A549 (cell line): ENCODE measurements around the gene DENND6B. TPM values are rescaled to one million over a fixed set of nuclear protein-coding genes. Genes with fewer than 3 reads are reported as not detected.

Experiments
- ATAC-seq, 2 experiments: fragments of 200-7000 bp in 1 of 2; fragments of >200 bp in 1 of 2; cut with Nextera tagmentation in 1 of 2; cut with Tn5 transposase in 1 of 2; 3 replicates each; pipeline versions ENCODE4 v1.8.0 to v1.9.1; 2018 to 2020; ENCODE audit warnings: mild to moderate bottlenecking in 1 of 2, moderate library complexity in 1 of 2
- CTCF ChIA-PET: fragments of 300-600 bp; sonication (Branson Sonifier 250); formaldehyde crosslinking; extraction: SDS; loops from one replicate; lab custom pipeline; 2021; ENCODE audit warnings: antibody characterized with exemption, inconsistent platforms; lab: Yijun Ruan, JAX
- POLR2A ChIA-PET: fragments of 350-600 bp; formaldehyde crosslinking; extraction: SDS; loops from one replicate; lab custom pipeline; 2021; ENCODE audit warnings: antibody characterized with exemption, inconsistent platforms; lab: Yijun Ruan, JAX
- DNase-seq, 2 experiments: peaks; one replicate each; pipeline versions ENCODE4 v3.0.0 to v3.0.0-alpha.2; 2011 to 2016; ENCODE audit warnings: low read depth in 1 of 2, low spot score in 1 of 2
- FAIRE-seq: peaks from 2 replicates; lab custom pipeline; 2011; peaks lifted over from hg19 to GRCh38; lab: Jason Lieb, UNC
- H3K27ac ChIP-seq, 2 experiments: fragments of >200 bp; sonication (Bioruptor Twin); formaldehyde crosslinking; 3 replicates each; pipeline ENCODE4 v1.5.1; 2016 to 2017
- H3K4me1 ChIP-seq: fragments of >200 bp; sonication (Bioruptor Twin); formaldehyde crosslinking; 3 replicates; pipeline ENCODE4 v1.6.1; 2016
- H3K4me2 ChIP-seq: fragments of >200 bp; sonication (Bioruptor Twin); formaldehyde crosslinking; 3 replicates; pipeline ENCODE4 v1.6.1; 2016
- H3K4me3 ChIP-seq: fragments of >200 bp; sonication (Bioruptor Twin); formaldehyde crosslinking; 3 replicates; pipeline ENCODE4 v1.5.1; 2016
- H3K9me3 ChIP-seq: fragments of >200 bp; sonication (Bioruptor Twin); formaldehyde crosslinking; 3 replicates; pipeline ENCODE4 v1.6.1; 2016
- BCL3 ChIP-seq: fragments of >200 bp; sonication (Bioruptor Twin); formaldehyde crosslinking; IDR thresholded peaks from 3 replicates; pipeline ENCODE4 v1.6.1; 2016
- CBX2 ChIP-seq: fragments of 200-600 bp; sonication (generic); IDR thresholded peaks from 2 replicates; pipeline ENCODE4 v1.6.1; 2016; ENCODE audit warnings: low read depth, mild to moderate bottlenecking, borderline replicate concordance
- CBX8 ChIP-seq: fragments of 200-600 bp; sonication (generic); IDR thresholded peaks from 2 replicates; pipeline ENCODE4 v1.6.1; 2016
- CHD2 ChIP-seq: fragments of 150-350 bp; IDR thresholded peaks from 2 replicates; pipeline ENCODE4 v1.6.1; 2014; ENCODE audit warnings: low read length; ENCODE audit not compliant: partially characterized antibody
- CHD4 ChIP-seq: fragments of 200-600 bp; sonication (generic); IDR thresholded peaks from 2 replicates; pipeline ENCODE4 v1.6.1; 2016; ENCODE audit warnings: antibody characterized with exemption, mild to moderate bottlenecking, borderline replicate concordance
- EHMT2 ChIP-seq: fragments of 200-600 bp; sonication (generic); IDR thresholded peaks from 2 replicates; pipeline ENCODE4 v1.6.1; 2016; ENCODE audit warnings: antibody characterized with exemption, low read depth, mild to moderate bottlenecking, moderate library complexity
- EP300 ChIP-seq, 2 experiments: fragments of >200 bp; sonication (Bioruptor Twin); formaldehyde crosslinking; IDR thresholded peaks; 2 replicates in 1 of 2; 3 replicates in 1 of 2; pipeline ENCODE4 v1.6.1; 2016 to 2017
- FOXS1 ChIP-seq: fragments of 250-450 bp; sonication (Bioruptor Pico); IDR thresholded peaks from 2 replicates; pipeline ENCODE4 v1.5.0; 2020; ENCODE audit warnings: mild to moderate bottlenecking, moderate library complexity
- GATA3 ChIP-seq: IDR thresholded peaks from 2 replicates; pipeline ENCODE4 v1.6.1; 2012; ENCODE audit warnings: borderline replicate concordance
- HES2 ChIP-seq: fragments of >200 bp; sonication (Bioruptor Twin); formaldehyde crosslinking; IDR thresholded peaks from 2 replicates; pipeline ENCODE4 v1.6.1; 2016
- HOXA7 ChIP-seq: fragments of 250-450 bp; sonication (Bioruptor Pico); IDR thresholded peaks from 2 replicates; pipeline ENCODE4 v1.5.0; 2020; ENCODE audit warnings: mild to moderate bottlenecking, moderate library complexity
- JUN ChIP-seq, 2 experiments: fragments of >200 bp; sonication (Bioruptor Twin); formaldehyde crosslinking; IDR thresholded peaks; 2 replicates in 1 of 2; 3 replicates in 1 of 2; pipeline ENCODE4 v1.6.1; 2016 to 2017
- JUNB ChIP-seq: fragments of >200 bp; sonication (Bioruptor Twin); formaldehyde crosslinking; IDR thresholded peaks from 2 replicates; pipeline ENCODE4 v1.6.1; 2016
- KDM5A ChIP-seq: fragments of 200-600 bp; sonication (generic); IDR thresholded peaks from 2 replicates; pipeline ENCODE4 v1.6.1; 2016; ENCODE audit warnings: antibody characterized with exemption, mild to moderate bottlenecking
- MAFK ChIP-seq: fragments of 450-650 bp; IDR thresholded peaks from 2 replicates; pipeline ENCODE4 v1.6.1; 2014; ENCODE audit not compliant: partially characterized antibody
- NPAS2 ChIP-seq: fragments of 250-450 bp; sonication (Bioruptor Pico); IDR thresholded peaks from 2 replicates; pipeline ENCODE4 v1.8.0; 2022; ENCODE audit warnings: mild to moderate bottlenecking, moderate library complexity, borderline replicate concordance
- PBX3 ChIP-seq: IDR thresholded peaks from 2 replicates; pipeline ENCODE4 v1.6.1; 2012
- PHF8 ChIP-seq: fragments of 200-600 bp; sonication (generic); IDR thresholded peaks from 2 replicates; pipeline ENCODE4 v1.6.1; 2016; ENCODE audit warnings: low read depth, mild to moderate bottlenecking, antibody characterized with exemption, moderate library complexity, borderline replicate concordance
- POLR2A ChIP-seq: IDR thresholded peaks from 2 replicates; pipeline ENCODE4 v1.6.1; 2012; ENCODE audit warnings: mild to moderate bottlenecking, low read length
- POLR2AphosphoS2 ChIP-seq: conservative IDR thresholded peaks from 2 replicates; pipeline ENCODE4 v1.6.1; 2012; ENCODE audit warnings: low read length, improper control_type of control experiment, inconsistent platforms
- RNF2 ChIP-seq: fragments of 200-600 bp; sonication (generic); IDR thresholded peaks from 2 replicates; pipeline ENCODE4 v1.6.1; 2016; ENCODE audit warnings: low read depth, mild to moderate bottlenecking, antibody characterized with exemption, moderate library complexity, borderline replicate concordance
- SREBF2 ChIP-seq: fragments of 450-650 bp; IDR thresholded peaks from 2 replicates; pipeline ENCODE4 v1.6.1; 2014; ENCODE audit warnings: mild to moderate bottlenecking, moderate library complexity
- TP53 ChIP-seq: fragments of 250-450 bp; sonication (Bioruptor Pico); IDR thresholded peaks from 2 replicates; pipeline ENCODE4 v1.5.0; 2021; ENCODE audit warnings: mild to moderate bottlenecking, moderate library complexity
- ZC3H11A ChIP-seq: fragments of 450-650 bp; IDR thresholded peaks from 2 replicates; pipeline ENCODE4 v1.6.1; 2014; ENCODE audit warnings: antibody characterized with exemption, mild to moderate bottlenecking
- ZNF302 ChIP-seq: fragments of 250-450 bp; sonication (Bioruptor Pico); IDR thresholded peaks from 2 replicates; pipeline ENCODE4 v1.9.0; 2021; ENCODE audit warnings: inconsistent platforms, mild to moderate bottlenecking, moderate library complexity
- WGBS: methylation state at CpG from one replicate; pipeline ENCODE4 v1.1.6; 2017; ENCODE audit errors: missing lambda C conversion rate; 5-methylcytosine and 5-hydroxymethylcytosine counted together
- polyA plus RNA-seq, 4 experiments: library from polyadenylated mRNA; depleted of rRNA in 3 of 4; stranded (reverse); fragments of >200 nt; fragmentation: RNase III in 1 of 4; extraction: RNeasy Plus Mini Kit Qiagen cat#74134 plus additional on column Dnase treatment in 1 of 4; gene quantifications; 2 replicates in 3 of 4; 3 replicates in 1 of 4; pipeline ENCODE4 v1.2.3, GENCODE V29; 2011 to 2017
- TF ChIP-seq, protein P1 (sequence below): IDR thresholded peaks from 2 replicates; pipeline ENCODE4 v1.6.1; 2012; ENCODE audit warnings: low read depth, borderline replicate concordance
- TF ChIP-seq, protein P2 (sequence below): fragments of >200 bp; sonication (Bioruptor Twin); formaldehyde crosslinking; IDR thresholded peaks from 3 replicates; pipeline ENCODE4 v1.5.1; 2016
- TF ChIP-seq, protein P3 (sequence below): fragments of 450-650 bp; IDR thresholded peaks from 2 replicates; pipeline ENCODE4 v1.6.1; 2014; ENCODE audit warnings: antibody characterized with exemption

Gene DENND6B
- polyA plus RNA-seq, 2 of the 4 experiments (the other 2 are of a cell fraction) = 1.6 to 1.9 TPM

GRCh38 chr22:50347157-50347556, 20.3 kb upstream of the DENND6B start:
- TF ChIP-seq HOXA7 (CRISPR knock-in tag) (no peak), POLR2A (no peak), TP53 (CRISPR knock-in tag) (no peak), RNF2 (no peak), FOXS1 (CRISPR knock-in tag) (no peak), KDM5A (no peak), EHMT2 (no peak), NPAS2 (CRISPR knock-in tag) (no peak), CHD2 (no peak), BCL3 (no peak), CBX2 (no peak), JUN (IDR thresholded peaks at IDR 0.05) (no peak), GATA3 (no peak), ZNF302 (CRISPR knock-in tag) (no peak)
- TF ChIP-seq, protein P1, sequence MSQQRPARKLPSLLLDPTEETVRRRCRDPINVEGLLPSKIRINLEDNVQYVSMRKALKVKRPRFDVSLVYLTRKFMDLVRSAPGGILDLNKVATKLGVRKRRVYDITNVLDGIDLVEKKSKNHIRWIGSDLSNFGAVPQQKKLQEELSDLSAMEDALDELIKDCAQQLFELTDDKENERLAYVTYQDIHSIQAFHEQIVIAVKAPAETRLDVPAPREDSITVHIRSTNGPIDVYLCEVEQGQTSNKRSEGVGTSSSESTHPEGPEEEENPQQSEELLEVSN = no peak
- TF ChIP-seq, protein P2, sequence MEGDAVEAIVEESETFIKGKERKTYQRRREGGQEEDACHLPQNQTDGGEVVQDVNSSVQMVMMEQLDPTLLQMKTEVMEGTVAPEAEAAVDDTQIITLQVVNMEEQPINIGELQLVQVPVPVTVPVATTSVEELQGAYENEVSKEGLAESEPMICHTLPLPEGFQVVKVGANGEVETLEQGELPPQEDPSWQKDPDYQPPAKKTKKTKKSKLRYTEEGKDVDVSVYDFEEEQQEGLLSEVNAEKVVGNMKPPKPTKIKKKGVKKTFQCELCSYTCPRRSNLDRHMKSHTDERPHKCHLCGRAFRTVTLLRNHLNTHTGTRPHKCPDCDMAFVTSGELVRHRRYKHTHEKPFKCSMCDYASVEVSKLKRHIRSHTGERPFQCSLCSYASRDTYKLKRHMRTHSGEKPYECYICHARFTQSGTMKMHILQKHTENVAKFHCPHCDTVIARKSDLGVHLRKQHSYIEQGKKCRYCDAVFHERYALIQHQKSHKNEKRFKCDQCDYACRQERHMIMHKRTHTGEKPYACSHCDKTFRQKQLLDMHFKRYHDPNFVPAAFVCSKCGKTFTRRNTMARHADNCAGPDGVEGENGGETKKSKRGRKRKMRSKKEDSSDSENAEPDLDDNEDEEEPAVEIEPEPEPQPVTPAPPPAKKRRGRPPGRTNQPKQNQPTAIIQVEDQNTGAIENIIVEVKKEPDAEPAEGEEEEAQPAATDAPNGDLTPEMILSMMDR = no peak
- FAIRE-seq = no peak
- no peak for DNase-seq
- WGBS = 93% methylated on average over 8 of the region's 8 CpGs
- Histone ChIP-seq H3K9me3 (no peaks in the 10 kb centered on the region), H3K4me2 (no peak overlapping the region), H3K4me1 (no peaks in the 10 kb centered on the region), H3K4me3 (no peak overlapping the region), H3K27ac (no peak overlapping the region)
- no peak for ATAC-seq
- ChIA-PET CTCF (no interaction called here), POLR2A (no interaction called here)

DNA sequence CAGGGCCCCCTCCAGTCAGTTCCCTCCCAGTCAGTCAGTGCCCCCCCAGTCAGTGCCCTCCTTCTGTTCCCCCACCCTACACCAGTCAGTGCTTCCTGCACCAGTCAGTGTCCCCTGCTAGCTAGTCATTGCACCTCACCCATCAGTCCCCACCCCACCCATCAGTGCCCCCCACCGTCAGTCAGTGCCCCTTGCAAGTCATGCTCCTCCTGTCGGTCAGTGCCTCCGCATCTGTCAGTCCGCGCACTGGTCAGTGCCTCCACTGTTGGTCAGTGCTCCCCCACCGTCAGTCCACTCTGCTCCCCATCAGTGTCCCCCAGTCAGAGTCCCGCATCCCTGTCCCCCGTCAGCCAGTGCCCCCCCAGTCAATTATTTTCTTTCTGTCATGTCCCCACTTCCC, 19.7 kb upstream of the DENND6B start:
- Histone ChIP-seq H3K4me2 (no peak overlapping the region), H3K9me3 (no peaks in the 10 kb centered on the region), H3K27ac (no peak overlapping the region), H3K4me3 (no peak overlapping the region), H3K4me1 (no peaks in the 10 kb centered on the region)
- 74% methylated on average over 2 of the region's 8 CpGs for WGBS
- FAIRE-seq (no peak), DNase-seq (no peak), ATAC-seq (no peak)
- POLR2A ChIA-PET = no interaction called here
- TF ChIP-seq MAFK (no peak), CBX8 (no peak), ZC3H11A (no peak), JUNB (no peak)
- CTCF ChIA-PET = no interaction called here

GRCh38 chr22:50343541-50343935, 16.7 kb upstream of the DENND6B start:
- ATAC-seq = no peak
- TF ChIP-seq, protein P1 = no peak
- TF ChIP-seq CHD4 = no peak
- no peak for TF ChIP-seq SREBF2
- no peak for TF ChIP-seq KDM5A
- no peak for TF ChIP-seq POLR2AphosphoS2
- no peak for TF ChIP-seq EP300 (IDR thresholded peaks at IDR 0.05)
- TF ChIP-seq, protein P3, sequence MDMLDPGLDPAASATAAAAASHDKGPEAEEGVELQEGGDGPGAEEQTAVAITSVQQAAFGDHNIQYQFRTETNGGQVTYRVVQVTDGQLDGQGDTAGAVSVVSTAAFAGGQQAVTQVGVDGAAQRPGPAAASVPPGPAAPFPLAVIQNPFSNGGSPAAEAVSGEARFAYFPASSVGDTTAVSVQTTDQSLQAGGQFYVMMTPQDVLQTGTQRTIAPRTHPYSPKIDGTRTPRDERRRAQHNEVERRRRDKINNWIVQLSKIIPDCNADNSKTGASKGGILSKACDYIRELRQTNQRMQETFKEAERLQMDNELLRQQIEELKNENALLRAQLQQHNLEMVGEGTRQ = no peak
- no peak for TF ChIP-seq ZNF302 (CRISPR knock-in tag)
- TF ChIP-seq PBX3 = no peak
- TF ChIP-seq MAFK = no peak
- no peak for TF ChIP-seq EHMT2
- TF ChIP-seq HES2 = no peak
- TF ChIP-seq PHF8 = no peak
- TF ChIP-seq FOXS1 (CRISPR knock-in tag) = no peak
- TF ChIP-seq ZC3H11A = no peak
- TF ChIP-seq, all 56 proteins: peak for 0
- FAIRE-seq (no peak), DNase-seq (no peak)
- Histone ChIP-seq H3K4me1 (no peaks in the 10 kb centered on the region), H3K9me3 (no peaks in the 10 kb centered on the region), H3K4me2 (peak overlapping the region; percentile 88), H3K4me3 (peak overlapping the region; percentile 88), H3K27ac (peak overlapping the region; percentile 74 to 100)
- ChIA-PET CTCF (interaction anchor here (0.6 kb wide), 1 partner anchor 25 kb away, joined by 3 read pairs; no protein-coding TSS in a partner anchor), POLR2A (no interaction called here)
- no CpG with 5 or more reads among the region's 9 CpGs for WGBS
